HFFc6 (cell line): ENCODE data around the gene TKTL1. TPM values are rescaled to one million over a fixed set of nuclear protein-coding genes. Genes with fewer than 3 reads are reported as not detected.

Source experiments
- DNase-seq: peaks from one replicate; pipeline ENCODE4 v3.0.0-alpha.2; 2018
- H3K27ac Mint-ChIP-seq: 2 replicates; pipeline ENCODE4 v1.8.0; 2020; ENCODE audit warnings: mild to moderate bottlenecking, mixed read lengths
- H3K27me3 Mint-ChIP-seq: 2 replicates; pipeline ENCODE4 v1.8.0; 2021; ENCODE audit warnings: mild to moderate bottlenecking, moderate library complexity, mixed read lengths; ENCODE audit not compliant: insufficient read depth
- H3K36me3 Mint-ChIP-seq: 2 replicates; pipeline ENCODE4 v1.8.0; 2021; ENCODE audit warnings: low read depth, mixed read lengths
- H3K4me1 Mint-ChIP-seq: 2 replicates; pipeline ENCODE4 v1.8.0; 2020; ENCODE audit warnings: low read depth, mixed read lengths
- H3K4me3 Mint-ChIP-seq: 2 replicates; pipeline ENCODE4 v1.8.0; 2020; ENCODE audit warnings: mild to moderate bottlenecking, moderate library complexity, mixed read lengths
- H3K9me3 Mint-ChIP-seq: 2 replicates; pipeline ENCODE4 v1.8.0; 2020; ENCODE audit warnings: mild to moderate bottlenecking, mixed read lengths
- CTCF ChIP-seq: fragments of 200-600 bp; sonication (generic); IDR thresholded peaks from 2 replicates; pipeline ENCODE4 v1.5.0; 2021; ENCODE audit warnings: antibody characterized with exemption, mild to moderate bottlenecking
- total RNA-seq, 6 experiments: library from RNA; stranded (reverse); fragmentation: NEBNext Ultra II Directional; extraction: Animal tissue kit (Norgen Biotek cat#: 25700); gene quantifications; 2 replicates in 1 of 6; 3 replicates in 5 of 6; pipeline ENCODE4 v1.2.3, GENCODE V29; 2021

TKTL1 gene
- total RNA-seq, 6 experiments from 2014 or later, result not detected

- Mint-ChIP-seq H3K4me3 (peak overlapping the region; percentile 88), H3K27me3 (peaks cover 11% of the 10 kb centered on the region), H3K36me3 (peaks cover 8% of the 10 kb centered on the region), H3K9me3 (0 out of 2 replicates have a peak, but pooled peaks cover 4% of the 10 kb centered on the region), H3K27ac (peak overlapping the region; percentile 65), H3K4me1 (peaks cover 11% of the 10 kb centered on the region)
- peak; percentile 64 for DNase-seq
- peak; percentile 76 for TF ChIP-seq CTCF
These were observed 78.0 kb downstream of the TKTL1 start for GRCh38 chrX:154373340-154374306.

GRCh38 chrX:154374313-154375155 is 78.9 kb downstream of the TKTL1 start, which contains the start of gene FLNA:
FLNA (minus strand) TSS chrX:154374634; CDS start chrX:154371245, 3,389 bp downstream.
- H3K4me1 Mint-ChIP-seq, result peaks cover 11% of the 10 kb centered on the region
- peak within 1 kb of the TSS; percentile 88 for H3K4me3 Mint-ChIP-seq
- H3K27me3 Mint-ChIP-seq, result peaks cover 11% of the 10 kb centered on the region
- no peak for DNase-seq
- H3K9me3 Mint-ChIP-seq, result 0 out of 2 replicates have a peak, but pooled peaks cover 4% of the 10 kb centered on the region
- H3K27ac Mint-ChIP-seq, result peak within 1 kb of the TSS; percentile 65
- TF ChIP-seq CTCF, result no peak
- peaks cover 7% of the 10 kb centered on the region for H3K36me3 Mint-ChIP-seq

- Mint-ChIP-seq H3K27me3 (peaks cover 7% of the 10 kb centered on the region), H3K9me3 (0 out of 2 replicates have a peak, but pooled peaks cover 4% of the 10 kb centered on the region), H3K36me3 (peaks cover 5% of the 10 kb centered on the region), H3K4me1 (peaks cover 13% of the 10 kb centered on the region), H3K4me3 (peak overlapping the region; percentile 39), H3K27ac (no peak overlapping the region)
- TF ChIP-seq CTCF, result no peak
- no peak for DNase-seq
These were observed 79.5 kb downstream of the TKTL1 start for GRCh38 chrX:154375156-154375504.

- no peaks in the 10 kb centered on the region for H3K9me3 Mint-ChIP-seq
- TF ChIP-seq CTCF, result no peak
- no peak overlapping the region for H3K4me3 Mint-ChIP-seq
- H3K4me1 Mint-ChIP-seq, result peaks cover 22% of the 10 kb centered on the region
- peaks cover 2% of the 10 kb centered on the region; the same call in 1 of the 2 replicates for H3K27me3 Mint-ChIP-seq
- no peak for DNase-seq
- peaks cover 6% of the 10 kb centered on the region; the same call in 1 of the 2 replicates for H3K36me3 Mint-ChIP-seq
- H3K27ac Mint-ChIP-seq, result peak overlapping the region; percentile 78; the same call in 1 of the 2 replicates
These were observed 81.2 kb downstream of the TKTL1 start for GRCh38 chrX:154376774-154377173.

- Mint-ChIP-seq H3K9me3 (no peaks in the 10 kb centered on the region), H3K27ac (peak overlapping the region; percentile 78), H3K36me3 (peaks cover 6% of the 10 kb centered on the region; the same call in 1 of the 2 replicates), H3K4me3 (peak overlapping the region; percentile 63), H3K4me1 (peaks cover 16% of the 10 kb centered on the region), H3K27me3 (no peaks in the 10 kb centered on the region; the same call in 1 of the 2 replicates)
- no peak for DNase-seq
- no peak for TF ChIP-seq CTCF
These were observed 82.6 kb downstream of the TKTL1 start for GRCh38 chrX:154378059-154378798.
